Gastrocnemius medialis (tissue), 4 donors: ENCODE results near the gene PLCZ1. TPM values are rescaled to one million over a fixed set of nuclear protein-coding genes. Genes with fewer than 3 reads are reported as not detected.
"Not testable (repeated sequence)": the region's sequence is repeated elsewhere in the genome, so short reads cannot be mapped to it uniquely, and the experiment has no call there.

Source experiments
- ATAC-seq, 2 donors: fragments of 150-250 bp; one replicate each; pipeline ENCODE4 v1.9.1; 2016
- DNase-seq, 2 donors: peaks; one replicate each; pipeline ENCODE4 v3.0.0-alpha.2; 2019
- H3K27ac ChIP-seq, 4 donors: fragments of 200-600 bp; sonication (generic); 1 replicate in 1 of 4; 2 replicates in 3 of 4; pipeline ENCODE4 v1.5.1; 2016 to 2018; ENCODE audit warnings: mild to moderate bottlenecking in 2 of 4, moderate library complexity in 1 of 4
- H3K27me3 ChIP-seq, 3 donors: fragments of 200-600 bp; sonication (generic) in 2 of 3; 1 replicate in 1 of 3; 2 replicates in 2 of 3; pipeline versions ENCODE4 v1.5.1 to v1.6.0; 2016 to 2019; ENCODE audit warnings: mild to moderate bottlenecking in 1 of 3, moderate library complexity in 1 of 3
- H3K36me3 ChIP-seq, 2 donors: fragments of 200-600 bp; sonication (generic) in 1 of 2; one replicate each; pipeline ENCODE4 v1.5.1; 2017 to 2018
- H3K4me1 ChIP-seq, 2 donors: fragments of 200-600 bp; sonication (generic) in 1 of 2; one replicate each; pipeline ENCODE4 v1.5.1; 2016 to 2017; ENCODE audit warnings: mild to moderate bottlenecking in 2 of 2
- H3K4me3 ChIP-seq, 4 donors: fragments of 200-600 bp; sonication (generic) in 3 of 4; 1 replicate in 1 of 4; 2 replicates in 3 of 4; pipeline ENCODE4 v1.5.1; 2016 to 2019; ENCODE audit warnings: mild to moderate bottlenecking in 2 of 4
- H3K9me3 ChIP-seq, 3 donors: fragments of 200-600 bp; sonication (generic) in 2 of 3; 1 replicate in 1 of 3; 2 replicates in 2 of 3; pipeline ENCODE4 v1.5.1; 2016 to 2019
- CTCF ChIP-seq, 5 experiments: fragments of 450-650 bp in 3 of 5; fragments of 200-600 bp in 2 of 5; sonication (generic) in 2 of 5; IDR thresholded peaks in 4 of 5; conservative IDR thresholded peaks in 1 of 5; 1 replicate in 4 of 5; 2 replicates in 1 of 5; pipeline ENCODE4 v1.5.1; 2016 to 2019; ENCODE audit warnings: antibody characterized with exemption in 5 of 5, mild to moderate bottlenecking in 3 of 5, moderate library complexity in 3 of 5
- POLR2A ChIP-seq, 2 donors: fragments of 450-650 bp; IDR thresholded peaks; one replicate each; pipeline ENCODE4 v1.6.1; 2017; ENCODE audit warnings: antibody characterized with exemption in 2 of 2, mild to moderate bottlenecking in 2 of 2, moderate library complexity in 2 of 2
- in situ Hi-C, 4 donors: fragments of 200-750 bp; cut with MboI; loops; one replicate each; pipeline versions ENCODE4 v1.15.0 to v1.8.0; 2017; ENCODE audit warnings: low sequenced_read_pairs in 4 of 4
- intact Hi-C: fragments of 100-400 bp; cut with DNase I; formaldehyde crosslinking; loops from one replicate; pipeline ENCODE4 v1.15.1; 2023; ENCODE audit warnings: low total_unique reads
- total RNA-seq, 4 donors: library from RNA; depleted of rRNA; stranded (reverse); fragments of >200 nt; gene quantifications; one replicate each; pipeline versions ENCODE4 v1.1.0 to v1.2.3, GENCODE V29; 2016

Gene PLCZ1, protein sequence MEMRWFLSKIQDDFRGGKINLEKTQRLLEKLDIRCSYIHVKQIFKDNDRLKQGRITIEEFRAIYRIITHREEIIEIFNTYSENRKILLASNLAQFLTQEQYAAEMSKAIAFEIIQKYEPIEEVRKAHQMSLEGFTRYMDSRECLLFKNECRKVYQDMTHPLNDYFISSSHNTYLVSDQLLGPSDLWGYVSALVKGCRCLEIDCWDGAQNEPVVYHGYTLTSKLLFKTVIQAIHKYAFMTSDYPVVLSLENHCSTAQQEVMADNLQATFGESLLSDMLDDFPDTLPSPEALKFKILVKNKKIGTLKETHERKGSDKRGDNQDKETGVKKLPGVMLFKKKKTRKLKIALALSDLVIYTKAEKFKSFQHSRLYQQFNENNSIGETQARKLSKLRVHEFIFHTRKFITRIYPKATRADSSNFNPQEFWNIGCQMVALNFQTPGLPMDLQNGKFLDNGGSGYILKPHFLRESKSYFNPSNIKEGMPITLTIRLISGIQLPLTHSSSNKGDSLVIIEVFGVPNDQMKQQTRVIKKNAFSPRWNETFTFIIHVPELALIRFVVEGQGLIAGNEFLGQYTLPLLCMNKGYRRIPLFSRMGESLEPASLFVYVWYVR
- total RNA-seq, result not detected

DNA sequence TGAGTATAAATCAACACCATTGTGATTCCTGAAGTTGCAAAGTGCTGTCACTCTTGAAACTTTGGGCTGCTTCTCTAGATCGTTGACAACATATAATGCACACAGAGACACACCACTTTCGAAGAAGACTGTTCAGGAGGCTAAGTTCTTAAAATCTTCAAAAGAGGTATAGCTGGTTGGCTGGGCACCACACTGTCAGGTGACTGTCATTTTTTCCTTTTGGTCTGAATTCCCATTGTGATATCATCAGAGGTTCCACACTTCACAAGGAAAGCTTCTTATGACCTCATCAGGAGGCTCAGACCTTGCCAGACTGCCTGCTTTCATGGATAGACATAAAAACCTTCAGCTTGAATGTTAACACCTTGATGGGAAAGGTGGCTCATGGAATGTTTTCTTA is at the start of gene PLCZ1, which contains the start of gene CAPZA3:
PLCZ1 (minus strand) TSS at position 194 of the 400 bp plus-strand sequence. CDS start 641 bp downstream, outside the sequence.
CAPZA3 (plus strand) TSS at position 301 of the 400 bp plus-strand sequence. CDS start 150 bp downstream, outside the sequence.
- H3K36me3 ChIP-seq, result no peaks in the 10 kb centered on the region
- in situ Hi-C loops (no loop called here), intact Hi-C loops (no loop called here)
- no peak within 1 kb of the TSS for H3K4me3 ChIP-seq
- no peak for ATAC-seq
- DNase-seq, result no peak
- TF ChIP-seq CTCF (IDR thresholded peaks at IDR 0.05 in 4 of 5, conservative IDR thresholded peaks at IDR 0.05 in 1 of 5) (no peak), POLR2A (IDR thresholded peaks at IDR 0.05) (no peak)
- no peaks in the 10 kb centered on the region for H3K4me1 ChIP-seq
- H3K27ac ChIP-seq, result no peak within 1 kb of the TSS
- H3K9me3 ChIP-seq, result no peaks in the 10 kb centered on the region
- H3K27me3 ChIP-seq, result no peaks in the 10 kb centered on the region

GRCh38 chr12:18785465-18785864 is 47.7 kb upstream of the PLCZ1 start:
- H3K27me3 ChIP-seq, DNase-seq, in situ Hi-C loops, H3K36me3 ChIP-seq, H3K9me3 ChIP-seq, H3K27ac ChIP-seq, intact Hi-C loops, H3K4me3 ChIP-seq, ATAC-seq, H3K4me1 ChIP-seq: not testable (repeated sequence)

DNA sequence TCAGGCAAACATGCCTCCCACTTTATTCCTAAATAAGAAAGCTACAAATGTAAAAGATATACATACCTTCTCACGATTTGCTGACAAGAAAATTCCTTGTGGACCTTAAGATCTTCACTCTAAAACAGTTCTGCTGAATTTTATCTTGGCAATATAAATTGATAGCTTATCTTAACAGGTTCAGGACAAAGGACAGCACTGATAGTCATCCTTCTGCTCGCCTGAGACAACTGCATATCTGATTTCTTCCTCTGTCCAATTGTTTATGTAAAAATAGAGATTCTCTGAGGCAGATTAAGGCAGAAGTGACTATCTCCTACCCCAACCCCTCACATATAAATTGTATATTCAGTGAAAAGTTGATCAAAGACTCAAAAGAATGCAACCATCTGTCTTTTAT is 45.0 kb upstream of the PLCZ1 start:
- in situ Hi-C loops (no loop called here), intact Hi-C loops (no loop called here)
- H3K4me1 ChIP-seq, result no peaks in the 10 kb centered on the region
- no peaks in the 10 kb centered on the region for H3K36me3 ChIP-seq
- no peak for DNase-seq
- TF ChIP-seq POLR2A (IDR thresholded peaks at IDR 0.05) (no peak), CTCF (IDR thresholded peaks at IDR 0.05 in 4 of 5, conservative IDR thresholded peaks at IDR 0.05 in 1 of 5) (no peak)
- H3K9me3 ChIP-seq, result no peaks in the 10 kb centered on the region
- H3K27ac ChIP-seq, result no peak overlapping the region
- no peaks in the 10 kb centered on the region for H3K27me3 ChIP-seq
- ATAC-seq, result no peak
- H3K4me3 ChIP-seq, result no peak overlapping the region

DNA sequence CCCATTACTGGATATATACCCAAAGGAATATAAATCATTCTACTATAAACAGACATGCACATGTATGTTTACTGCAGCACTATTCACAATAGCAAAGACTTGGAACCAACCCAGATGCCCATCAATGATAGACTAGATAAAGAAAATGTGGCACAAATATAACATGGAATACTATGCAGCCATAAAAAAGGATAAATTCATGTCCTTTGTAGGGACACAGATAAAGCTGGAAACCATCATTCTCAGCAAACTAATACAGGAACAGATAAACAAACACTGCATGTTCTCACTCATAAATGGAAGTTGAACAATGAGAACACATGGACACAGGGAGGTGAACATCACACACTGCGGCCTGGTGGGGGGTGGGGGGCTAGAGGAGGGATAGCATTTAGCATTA is 28.7 kb upstream of the PLCZ1 start:
- in situ Hi-C loops, ATAC-seq, intact Hi-C loops: not testable (repeated sequence)

GRCh38 chr12:18755341-18755740 is 17.5 kb upstream of the PLCZ1 start:
- DNase-seq, result no peak
- Histone ChIP-seq H3K4me3 (no peak overlapping the region), H3K4me1 (no peaks in the 10 kb centered on the region), H3K36me3 (no peaks in the 10 kb centered on the region), H3K27ac (no peak overlapping the region), H3K9me3 (no peaks in the 10 kb centered on the region), H3K27me3 (no peaks in the 10 kb centered on the region)
- intact Hi-C loops, result no loop called here
- in situ Hi-C loops, result no loop called here
- no peak for ATAC-seq
- TF ChIP-seq CTCF (IDR thresholded peaks at IDR 0.05 in 4 of 5, conservative IDR thresholded peaks at IDR 0.05 in 1 of 5) (no peak), POLR2A (IDR thresholded peaks at IDR 0.05) (no peak)

More for the DNA sequence above, 28.7 kb upstream of the PLCZ1 start:
- H3K27me3 ChIP-seq, H3K4me3 ChIP-seq, H3K36me3 ChIP-seq, DNase-seq, H3K27ac ChIP-seq, H3K9me3 ChIP-seq, H3K4me1 ChIP-seq: not testable (repeated sequence)
